Chondrocyte (in vitro differentiated cells): Measurements from ENCODE around the gene HBQ1. TPM values are rescaled to one million over a fixed set of nuclear protein-coding genes. Genes with fewer than 3 reads are reported as not detected.

ENCODE experiments used
- DNase-seq: peaks from one replicate; pipeline ENCODE4 v3.0.0; 2021; ENCODE audit warnings: mixed read lengths, low spot score
- H3K27ac Mint-ChIP-seq: one replicate; pipeline ENCODE4 v1.8.0; 2021; ENCODE audit warnings: mild to moderate bottlenecking, moderate library complexity, mixed read lengths; ENCODE audit not compliant: unreplicated experiment
- H3K27me3 Mint-ChIP-seq: 2 replicates; pipeline ENCODE4 v1.8.0; 2021; ENCODE audit warnings: low read depth, mixed read lengths
- H3K36me3 Mint-ChIP-seq: 2 replicates; pipeline ENCODE4 v1.8.0; 2021; ENCODE audit warnings: low read depth, mixed read lengths
- H3K4me1 Mint-ChIP-seq: 2 replicates; pipeline ENCODE4 v1.8.0; 2021; ENCODE audit warnings: low read depth, mild to moderate bottlenecking, mixed read lengths
- H3K4me3 Mint-ChIP-seq: one replicate; pipeline ENCODE4 v1.8.0; 2021; ENCODE audit warnings: mild to moderate bottlenecking, moderate library complexity, mixed read lengths; ENCODE audit not compliant: unreplicated experiment
- H3K9me3 Mint-ChIP-seq: 2 replicates; pipeline ENCODE4 v1.8.0; 2021; ENCODE audit warnings: low read depth, mixed read lengths
- CTCF ChIP-seq: fragments of 200-600 bp; sonication (generic); IDR thresholded peaks from 2 replicates; pipeline ENCODE4 v1.5.0; 2021; ENCODE audit warnings: antibody characterized with exemption, mild to moderate bottlenecking, moderate library complexity
- long read RNA-seq: library from polyadenylated mRNA; stranded (forward); transcript quantifications from one replicate; pipeline ENCODE4 v2.0.0, GENCODE V29; 2021
- total RNA-seq: library from RNA; stranded (reverse); gene quantifications from 3 replicates; pipeline ENCODE4 v1.2.1, GENCODE V29; 2021

The HBQ1 gene
- 0.74 TPM in 1 of 3 replicates, not detected in the others for total RNA-seq
- long read RNA-seq, partial matches to known transcripts, result 0 of 1 reads
- long read RNA-seq, other reads (novel, unspliced or antisense), result 0 of 1 reads

GRCh38 chr16:180101-180675 lies at the start of gene HBQ1:
HBQ1 (plus strand) TSS chr16:180459; CDS start chr16:180487, 28 bp downstream.
- Mint-ChIP-seq H3K27me3 (peaks cover 23% of the 10 kb centered on the region), H3K36me3 (peaks cover 2% of the 10 kb centered on the region), H3K4me3 (peak within 1 kb of the TSS; percentile 45), H3K27ac (no peak within 1 kb of the TSS), H3K4me1 (peaks cover 6% of the 10 kb centered on the region), H3K9me3 (no peaks in the 10 kb centered on the region)
- TF ChIP-seq CTCF, result peak; percentile 77
- no peak for DNase-seq

GRCh38 chr16:130533-131173 lies 49.6 kb upstream of the HBQ1 start:
- Mint-ChIP-seq H3K4me1 (peaks cover 4% of the 10 kb centered on the region), H3K36me3 (no peaks in the 10 kb centered on the region), H3K27ac (no peak overlapping the region), H3K4me3 (no peak overlapping the region), H3K9me3 (no peaks in the 10 kb centered on the region), H3K27me3 (no peaks in the 10 kb centered on the region)
- no peak for TF ChIP-seq CTCF
- no peak for DNase-seq

- no peak for DNase-seq
- no peak overlapping the region for H3K4me3 Mint-ChIP-seq
- no peak overlapping the region for H3K27ac Mint-ChIP-seq
- peaks cover 8% of the 10 kb centered on the region for H3K4me1 Mint-ChIP-seq
- H3K36me3 Mint-ChIP-seq, result no peaks in the 10 kb centered on the region
- no peaks in the 10 kb centered on the region for H3K27me3 Mint-ChIP-seq
- TF ChIP-seq CTCF, result no peak
- H3K9me3 Mint-ChIP-seq, result no peaks in the 10 kb centered on the region
Observed at GRCh38 chr16:132120-132519, 48.1 kb upstream of the HBQ1 start.

GRCh38 chr16:133716-134115 lies 46.5 kb upstream of the HBQ1 start:
- Mint-ChIP-seq H3K4me1 (peaks cover 14% of the 10 kb centered on the region), H3K27ac (no peak overlapping the region), H3K27me3 (no peaks in the 10 kb centered on the region), H3K36me3 (no peaks in the 10 kb centered on the region), H3K4me3 (no peak overlapping the region), H3K9me3 (no peaks in the 10 kb centered on the region)
- no peak for DNase-seq
- TF ChIP-seq CTCF, result no peak

GRCh38 chr16:138049-138417 lies 42.2 kb upstream of the HBQ1 start:
- Mint-ChIP-seq H3K4me3 (peak overlapping the region; percentile 80), H3K27me3 (no peaks in the 10 kb centered on the region), H3K36me3 (no peaks in the 10 kb centered on the region), H3K4me1 (peaks cover 17% of the 10 kb centered on the region), H3K9me3 (no peaks in the 10 kb centered on the region), H3K27ac (peak overlapping the region; percentile 61)
- DNase-seq, result no peak
- TF ChIP-seq CTCF, result no peak
